ENCODE results near the gene CMBL.

Gene CMBL

DNA sequence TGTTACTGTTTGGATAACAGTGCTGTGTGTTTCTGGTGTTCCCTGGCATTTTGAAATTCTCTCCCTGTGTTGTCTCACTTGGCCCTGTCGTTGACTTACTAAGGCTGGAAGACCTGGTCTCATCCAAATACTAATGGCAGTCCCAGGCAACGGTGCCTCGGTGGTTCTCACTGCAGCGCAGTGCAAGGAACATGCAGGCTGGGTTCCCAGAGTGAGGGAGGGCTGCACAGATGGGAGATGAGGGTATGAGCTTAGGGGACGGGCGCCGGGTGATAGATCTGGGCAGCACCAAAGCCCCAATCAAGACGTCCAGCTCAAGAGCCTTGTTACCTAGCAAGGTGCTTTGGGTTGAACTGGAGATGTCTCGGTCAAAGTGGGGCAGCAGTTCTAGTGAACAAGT is 46.6 kb downstream of the CMBL start:
- Histone ChIP-seq H3K27me3 (ENCODE audit: insufficient read depth, poor library complexity, severe bottlenecking) (no peaks in the 10 kb centered on the region), H3K27ac (ENCODE audit: poor library complexity, severe bottlenecking) (no peak overlapping the region), H3K36me3 (ENCODE audit: low read depth) (peaks cover 99% of the 10 kb centered on the region), H3K4me3 (ENCODE audit: severe bottlenecking) (no peak overlapping the region), H3K9me3 (ENCODE audit: severe bottlenecking) (no peaks in the 10 kb centered on the region), H3K4me1 (ENCODE audit: insufficient read depth, poor library complexity, severe bottlenecking) (no peaks in the 10 kb centered on the region)
- DNase-seq (ENCODE audit: low spot score) = no peak
- TF ChIP-seq, protein P1, sequence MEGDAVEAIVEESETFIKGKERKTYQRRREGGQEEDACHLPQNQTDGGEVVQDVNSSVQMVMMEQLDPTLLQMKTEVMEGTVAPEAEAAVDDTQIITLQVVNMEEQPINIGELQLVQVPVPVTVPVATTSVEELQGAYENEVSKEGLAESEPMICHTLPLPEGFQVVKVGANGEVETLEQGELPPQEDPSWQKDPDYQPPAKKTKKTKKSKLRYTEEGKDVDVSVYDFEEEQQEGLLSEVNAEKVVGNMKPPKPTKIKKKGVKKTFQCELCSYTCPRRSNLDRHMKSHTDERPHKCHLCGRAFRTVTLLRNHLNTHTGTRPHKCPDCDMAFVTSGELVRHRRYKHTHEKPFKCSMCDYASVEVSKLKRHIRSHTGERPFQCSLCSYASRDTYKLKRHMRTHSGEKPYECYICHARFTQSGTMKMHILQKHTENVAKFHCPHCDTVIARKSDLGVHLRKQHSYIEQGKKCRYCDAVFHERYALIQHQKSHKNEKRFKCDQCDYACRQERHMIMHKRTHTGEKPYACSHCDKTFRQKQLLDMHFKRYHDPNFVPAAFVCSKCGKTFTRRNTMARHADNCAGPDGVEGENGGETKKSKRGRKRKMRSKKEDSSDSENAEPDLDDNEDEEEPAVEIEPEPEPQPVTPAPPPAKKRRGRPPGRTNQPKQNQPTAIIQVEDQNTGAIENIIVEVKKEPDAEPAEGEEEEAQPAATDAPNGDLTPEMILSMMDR (IDR thresholded peaks at IDR 0.05; ENCODE audit: poor library complexity, severe bottlenecking) = no peak
- no peak for ATAC-seq (ENCODE audit: low read depth)

DNA sequence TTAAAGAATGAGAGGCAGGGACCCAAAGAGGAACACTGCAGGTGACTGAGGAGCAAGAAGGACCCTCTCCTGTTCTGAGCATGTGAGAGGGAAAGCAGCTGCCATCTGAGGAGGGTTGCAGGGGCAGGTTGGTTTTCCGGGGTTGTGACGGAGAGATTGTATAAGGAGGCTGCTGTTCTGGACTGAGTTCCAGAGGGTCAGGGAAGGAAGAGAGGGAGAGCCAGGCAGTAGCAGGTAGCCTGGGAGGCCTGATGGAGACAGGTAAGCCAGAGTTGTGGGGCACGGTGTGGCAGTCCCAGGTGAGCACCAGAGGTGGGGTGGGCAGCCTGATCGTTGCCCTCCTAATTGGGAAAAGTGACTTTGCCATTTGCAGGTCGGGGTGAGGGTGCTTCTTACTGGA is 47.8 kb downstream of the CMBL start:
- DNase-seq (ENCODE audit: low spot score) = no peak
- 0 out of 3 replicates have a peak, but pooled peaks have one; percentile 13 for ATAC-seq (ENCODE audit: low read depth)
- TF ChIP-seq, protein P1 (IDR thresholded peaks at IDR 0.05; ENCODE audit: poor library complexity, severe bottlenecking) = no peak
- H3K27me3 ChIP-seq (ENCODE audit: insufficient read depth, poor library complexity, severe bottlenecking) = no peaks in the 10 kb centered on the region
- peaks cover 100% of the 10 kb centered on the region for H3K36me3 ChIP-seq (ENCODE audit: low read depth)
- H3K4me1 ChIP-seq (ENCODE audit: insufficient read depth, poor library complexity, severe bottlenecking) = no peaks in the 10 kb centered on the region
- H3K9me3 ChIP-seq (ENCODE audit: severe bottlenecking) = no peaks in the 10 kb centered on the region
- H3K27ac ChIP-seq (ENCODE audit: poor library complexity, severe bottlenecking) = no peak overlapping the region
- no peak overlapping the region for H3K4me3 ChIP-seq (ENCODE audit: severe bottlenecking)

DNA sequence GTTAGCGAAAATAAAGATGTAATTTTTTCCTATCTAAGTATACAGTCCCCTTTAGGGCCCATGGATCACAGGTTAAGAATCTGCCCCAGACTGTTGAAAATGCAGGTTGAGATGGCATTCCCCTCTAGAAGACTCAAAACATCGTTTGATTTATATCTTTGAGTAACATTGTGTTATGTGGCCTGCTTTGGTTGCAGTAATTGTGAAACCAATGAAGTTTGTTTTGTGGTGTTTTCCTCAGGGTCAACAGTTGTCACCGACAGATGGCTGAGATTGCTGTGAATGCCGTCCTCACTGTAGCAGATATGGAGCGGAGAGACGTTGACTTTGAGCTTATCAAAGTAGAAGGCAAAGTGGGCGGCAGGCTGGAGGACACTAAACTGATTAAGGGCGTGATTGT is 49.8 kb downstream of the CMBL start:
- TF ChIP-seq, protein P1 (IDR thresholded peaks at IDR 0.05; ENCODE audit: poor library complexity, severe bottlenecking) = no peak
- DNase-seq (ENCODE audit: low spot score) (no peak), ATAC-seq (ENCODE audit: low read depth) (no peak)
- no peaks in the 10 kb centered on the region for H3K4me1 ChIP-seq (ENCODE audit: insufficient read depth, poor library complexity, severe bottlenecking)
- peaks cover 99% of the 10 kb centered on the region for H3K36me3 ChIP-seq (ENCODE audit: low read depth)
- no peaks in the 10 kb centered on the region for H3K27me3 ChIP-seq (ENCODE audit: insufficient read depth, poor library complexity, severe bottlenecking)
- H3K27ac ChIP-seq (ENCODE audit: poor library complexity, severe bottlenecking) = no peak overlapping the region
- no peaks in the 10 kb centered on the region for H3K9me3 ChIP-seq (ENCODE audit: severe bottlenecking)
- no peak overlapping the region for H3K4me3 ChIP-seq (ENCODE audit: severe bottlenecking)

DNA sequence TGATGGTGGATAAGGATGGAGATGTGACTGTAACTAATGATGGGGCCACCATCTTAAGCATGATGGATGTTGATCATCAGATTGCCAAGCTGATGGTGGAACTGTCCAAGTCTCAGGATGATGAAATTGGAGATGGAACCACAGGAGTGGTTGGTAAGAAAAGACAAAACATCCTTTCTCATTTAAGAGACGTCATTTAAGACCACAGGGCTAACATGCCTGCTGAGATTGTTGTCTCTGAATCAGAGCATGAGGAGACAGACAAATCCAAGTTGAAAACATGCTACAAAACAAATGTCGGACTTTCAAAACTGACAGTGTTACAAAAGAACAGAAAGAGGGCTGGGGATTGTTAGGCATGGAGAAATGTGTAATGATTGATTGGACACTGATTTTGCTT is 53.0 kb downstream of the CMBL start:
- no peaks in the 10 kb centered on the region for H3K9me3 ChIP-seq (ENCODE audit: severe bottlenecking)
- no peak for ATAC-seq (ENCODE audit: low read depth)

DNA sequence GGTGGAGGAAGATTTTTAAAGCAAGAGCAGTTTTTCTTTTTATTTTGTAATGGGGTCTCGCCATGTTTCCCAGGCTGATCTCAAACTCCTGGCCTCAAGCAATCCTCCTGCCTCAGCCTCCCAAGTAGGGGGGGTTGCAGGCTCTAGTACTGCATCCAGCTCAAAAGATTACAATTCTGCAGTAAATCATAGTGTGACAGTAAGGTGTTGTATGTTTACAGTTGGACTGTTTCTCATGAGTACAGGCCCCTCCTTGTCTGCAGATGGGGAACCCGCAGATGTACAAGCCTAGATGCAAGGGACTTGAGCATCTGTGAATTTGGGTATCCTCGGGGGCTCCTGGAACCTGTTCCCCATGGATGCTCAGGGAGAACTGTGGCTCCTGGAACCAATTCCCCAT is 54.3 kb downstream of the CMBL start:
- ATAC-seq (ENCODE audit: low read depth) (no peak), DNase-seq (ENCODE audit: low spot score) (no peak)
- TF ChIP-seq, protein P1 (IDR thresholded peaks at IDR 0.05; ENCODE audit: poor library complexity, severe bottlenecking) = no peak
- Histone ChIP-seq H3K27me3 (ENCODE audit: insufficient read depth, poor library complexity, severe bottlenecking) (no peaks in the 10 kb centered on the region), H3K4me1 (ENCODE audit: insufficient read depth, poor library complexity, severe bottlenecking) (peaks cover 10% of the 10 kb centered on the region), H3K4me3 (ENCODE audit: severe bottlenecking) (no peak overlapping the region), H3K27ac (ENCODE audit: poor library complexity, severe bottlenecking) (no peak overlapping the region), H3K36me3 (ENCODE audit: low read depth) (peaks cover 72% of the 10 kb centered on the region), H3K9me3 (ENCODE audit: severe bottlenecking) (no peaks in the 10 kb centered on the region)

More for the DNA sequence above, 53.0 kb downstream of the CMBL start:
- Histone ChIP-seq H3K36me3 (ENCODE audit: low read depth) (peaks cover 85% of the 10 kb centered on the region), H3K27me3 (ENCODE audit: insufficient read depth, poor library complexity, severe bottlenecking) (no peaks in the 10 kb centered on the region), H3K4me3 (ENCODE audit: severe bottlenecking) (no peak overlapping the region), H3K4me1 (ENCODE audit: insufficient read depth, poor library complexity, severe bottlenecking) (peaks cover 7% of the 10 kb centered on the region), H3K27ac (ENCODE audit: poor library complexity, severe bottlenecking) (no peak overlapping the region)
- TF ChIP-seq, protein P1 (IDR thresholded peaks at IDR 0.05; ENCODE audit: poor library complexity, severe bottlenecking) = no peak
- no peak for DNase-seq (ENCODE audit: low spot score)
